WERI-Rb-1 (cell line): ENCODE measurements around the gene CSNK1D.

Experiments
- DNase-seq: peaks from one replicate; pipeline ENCODE4 v3.0.0-alpha.2; 2020
- H3K27ac ChIP-seq: fragments of 250-450 bp; sonication (Bioruptor Pico); 2 replicates; pipeline ENCODE4 v1.5.1; 2020; ENCODE audit warnings: mild to moderate bottlenecking, moderate library complexity
- H3K27me3 ChIP-seq: fragments of 250-450 bp; sonication (Bioruptor Pico); 2 replicates; pipeline ENCODE4 v1.5.1; 2021; ENCODE audit warnings: mild to moderate bottlenecking, low read depth, moderate library complexity; ENCODE audit not compliant: insufficient read depth, severe bottlenecking
- H3K36me3 ChIP-seq: fragments of 250-450 bp; sonication (Bioruptor Pico); 2 replicates; pipeline ENCODE4 v1.5.1; 2020; ENCODE audit warnings: mild to moderate bottlenecking, moderate library complexity
- H3K4me3 ChIP-seq: 2 replicates; pipeline ENCODE4 v1.5.1; 2011; ENCODE audit warnings: low read depth, mild to moderate bottlenecking, control low read depth, low read length
- H3K9me3 ChIP-seq: fragments of 250-450 bp; sonication (Bioruptor Pico); 2 replicates; pipeline ENCODE4 v1.5.1; 2021; ENCODE audit warnings: mild to moderate bottlenecking, moderate library complexity; ENCODE audit not compliant: severe bottlenecking
- CTCF ChIP-seq: IDR thresholded peaks from 2 replicates; pipeline ENCODE4 v1.5.1; 2011; ENCODE audit warnings: low read depth, mild to moderate bottlenecking, control low read depth, inconsistent platforms, low read length

Gene CSNK1D

GRCh38 chr17:82272495-82273326 is 789 bp downstream of the CSNK1D start:
- H3K9me3 ChIP-seq: no peaks in the 10 kb centered on the region
- TF ChIP-seq CTCF: no peak
- H3K4me3 ChIP-seq: peak overlapping the region; percentile 79
- H3K27me3 ChIP-seq: no peaks in the 10 kb centered on the region
- H3K36me3 ChIP-seq: peaks cover 48% of the 10 kb centered on the region
- H3K27ac ChIP-seq: peak overlapping the region; percentile 99
- DNase-seq: peak; percentile 60

- TF ChIP-seq CTCF: no peak
- no peak overlapping the region for H3K4me3 ChIP-seq
- no peak for DNase-seq
- no peaks in the 10 kb centered on the region for H3K9me3 ChIP-seq
- no peak overlapping the region for H3K27ac ChIP-seq
- H3K27me3 ChIP-seq: no peaks in the 10 kb centered on the region
- H3K36me3 ChIP-seq: peaks cover 59% of the 10 kb centered on the region
Measured at GRCh38 chr17:82271401-82271800, 2.1 kb downstream of the CSNK1D start.

- peaks cover 66% of the 10 kb centered on the region for H3K36me3 ChIP-seq
- no peak overlapping the region for H3K27ac ChIP-seq
- no peak for DNase-seq
- H3K27me3 ChIP-seq: no peaks in the 10 kb centered on the region
- no peaks in the 10 kb centered on the region for H3K9me3 ChIP-seq
- H3K4me3 ChIP-seq: no peak overlapping the region
- no peak for TF ChIP-seq CTCF
Measured at GRCh38 chr17:82270651-82271050, 2.8 kb downstream of the CSNK1D start.

- H3K9me3 ChIP-seq: no peaks in the 10 kb centered on the region
- TF ChIP-seq CTCF: no peak
- H3K27ac ChIP-seq: no peak overlapping the region
- H3K27me3 ChIP-seq: no peaks in the 10 kb centered on the region
- DNase-seq: no peak
- no peak overlapping the region for H3K4me3 ChIP-seq
- H3K36me3 ChIP-seq: peaks cover 73% of the 10 kb centered on the region
Measured at GRCh38 chr17:82269882-82270500, 3.5 kb downstream of the CSNK1D start.

GRCh38 chr17:82269138-82269881 is 4.2 kb downstream of the CSNK1D start:
- H3K4me3 ChIP-seq: no peak overlapping the region
- DNase-seq: no peak
- H3K9me3 ChIP-seq: no peaks in the 10 kb centered on the region
- no peak overlapping the region for H3K27ac ChIP-seq
- no peaks in the 10 kb centered on the region for H3K27me3 ChIP-seq
- TF ChIP-seq CTCF: no peak
- peaks cover 80% of the 10 kb centered on the region for H3K36me3 ChIP-seq
